ENCODE data around the gene SP140.

DNA sequence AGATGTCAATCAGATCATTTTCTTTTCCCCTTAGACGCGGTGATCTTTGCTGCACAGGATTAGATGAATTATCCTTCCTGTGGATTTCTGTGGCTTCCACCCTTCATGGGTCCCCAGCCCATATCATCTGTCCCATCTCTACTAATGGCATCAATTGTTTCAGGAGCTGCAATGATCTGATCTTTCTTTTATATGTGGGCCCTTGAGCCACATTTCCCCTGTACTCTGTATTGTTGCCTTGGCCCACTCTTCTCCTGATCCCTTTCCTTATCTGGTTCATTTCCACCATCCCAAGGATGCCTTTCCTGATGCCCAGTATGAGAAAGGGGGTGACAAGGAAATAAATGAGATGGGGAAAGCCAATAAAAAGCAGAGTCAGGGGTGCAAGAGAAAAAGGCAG lies 24.7 kb downstream of the SP140 start:
- TF ChIP-seq, protein P1, sequence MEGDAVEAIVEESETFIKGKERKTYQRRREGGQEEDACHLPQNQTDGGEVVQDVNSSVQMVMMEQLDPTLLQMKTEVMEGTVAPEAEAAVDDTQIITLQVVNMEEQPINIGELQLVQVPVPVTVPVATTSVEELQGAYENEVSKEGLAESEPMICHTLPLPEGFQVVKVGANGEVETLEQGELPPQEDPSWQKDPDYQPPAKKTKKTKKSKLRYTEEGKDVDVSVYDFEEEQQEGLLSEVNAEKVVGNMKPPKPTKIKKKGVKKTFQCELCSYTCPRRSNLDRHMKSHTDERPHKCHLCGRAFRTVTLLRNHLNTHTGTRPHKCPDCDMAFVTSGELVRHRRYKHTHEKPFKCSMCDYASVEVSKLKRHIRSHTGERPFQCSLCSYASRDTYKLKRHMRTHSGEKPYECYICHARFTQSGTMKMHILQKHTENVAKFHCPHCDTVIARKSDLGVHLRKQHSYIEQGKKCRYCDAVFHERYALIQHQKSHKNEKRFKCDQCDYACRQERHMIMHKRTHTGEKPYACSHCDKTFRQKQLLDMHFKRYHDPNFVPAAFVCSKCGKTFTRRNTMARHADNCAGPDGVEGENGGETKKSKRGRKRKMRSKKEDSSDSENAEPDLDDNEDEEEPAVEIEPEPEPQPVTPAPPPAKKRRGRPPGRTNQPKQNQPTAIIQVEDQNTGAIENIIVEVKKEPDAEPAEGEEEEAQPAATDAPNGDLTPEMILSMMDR (conservative IDR thresholded peaks at IDR 0.05 in 1 of 2, IDR thresholded peaks at IDR 0.05 in 1 of 2; ENCODE audit: extremely low read depth in 1 of 2, insufficient read depth in 1 of 2, low read depth in 1 of 2, low read length in 2 of 2): no peak
- TF ChIP-seq EZH2 (IDR thresholded peaks at IDR 0.05; ENCODE audit: borderline replicate concordance, low read length): no peak
